Measurements from ENCODE around the gene PCSK2. TPM values are rescaled to one million over a fixed set of nuclear protein-coding genes. Genes with fewer than 3 reads are reported as not detected.

PCSK2 gene
- total and polyA plus RNA-seq, 2 of the 8 experiments (the other 6 are each of a cell fraction or from before 2014, with no cell fraction given) = 1.9 to 4.2 TPM

DNA sequence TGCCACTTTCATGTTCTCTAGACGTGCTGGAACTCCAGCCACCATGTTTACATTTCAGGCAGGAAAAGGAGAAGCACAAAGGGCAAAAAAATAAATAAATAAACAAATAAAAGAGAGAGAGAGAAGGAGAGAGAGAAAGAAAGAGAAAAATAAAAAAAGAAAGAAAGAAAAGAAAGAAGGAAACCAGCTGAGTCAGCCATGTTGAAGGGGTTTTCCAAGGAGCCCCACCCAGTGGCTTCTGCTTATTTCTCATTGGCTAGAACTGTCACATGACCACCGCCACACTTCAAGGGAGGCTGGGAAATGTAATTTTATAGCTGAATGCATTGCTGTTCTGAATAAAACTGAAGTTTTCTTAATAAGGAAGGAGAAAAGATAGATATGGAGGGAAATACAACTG, 233.3 kb downstream of the PCSK2 start:
- Histone ChIP-seq H2BK12ac (ENCODE audit: low read depth, low read length) (no peak overlapping the region), H4K20me1 (replicated peaks in 1 of 2; ENCODE audit: control insufficient read depth in 1 of 2, insufficient read depth in 2 of 2, low read length in 2 of 2) (no peaks in the 10 kb centered on the region), H3K18ac (ENCODE audit: extremely low read depth, low read length) (no peak overlapping the region), H3K14ac (ENCODE audit: insufficient read length) (no peak overlapping the region), H3K4me3 (ENCODE audit: extremely low read depth in 1 of 4, insufficient read depth in 2 of 4, low read depth in 3 of 4, low read length in 4 of 4) (no peak overlapping the region), H4K5ac (ENCODE audit: insufficient read length, low read depth, low read length) (no peak overlapping the region), H2BK15ac (ENCODE audit: low read length) (no peak overlapping the region), H3K79me2 (ENCODE audit: control insufficient read depth in 1 of 2, insufficient read depth in 2 of 2, low read length in 2 of 2) (no peaks in the 10 kb centered on the region), H3K23me2 (ENCODE audit: low read depth, low read length) (no peaks in the 10 kb centered on the region), H2AK5ac (ENCODE audit: low read depth, low read length) (no peak overlapping the region), H4K91ac (replicated peaks; ENCODE audit: insufficient read length, low read length) (no peak overlapping the region), H3K36me3 (ENCODE audit: control insufficient read depth in 2 of 4, insufficient read depth in 4 of 4, low read length in 3 of 4) (no peaks in the 10 kb centered on the region), H3K9ac (replicated peaks in 1 of 4; ENCODE audit: extremely low read depth in 1 of 4, low read depth in 3 of 4, low read length in 3 of 4) (no peak overlapping the region), H3K27me3 (replicated peaks in 1 of 4; ENCODE audit: control insufficient read depth in 3 of 4, extremely low read depth in 1 of 4, insufficient read depth in 3 of 4, low read length in 3 of 4) (peaks cover 0 to 1% (median 0%) of the 10 kb centered on the region in 4 experiments; a peak in 1 of 7 replicates), H3K4ac (replicated peaks; ENCODE audit: insufficient read length, low read depth, low read length) (no peak overlapping the region), H3K56ac (replicated peaks; ENCODE audit: insufficient read length, low read depth, low read length) (no peak overlapping the region), H2BK120ac (replicated peaks; ENCODE audit: low read depth, low read length) (no peak overlapping the region), H2BK20ac (ENCODE audit: low read length) (no peak overlapping the region), H3K4me2 (ENCODE audit: insufficient read depth in 1 of 2, low read depth in 2 of 2, low read length in 2 of 2) (no peak overlapping the region), H3K79me1 (ENCODE audit: low read depth, low read length) (no peaks in the 10 kb centered on the region), H3K23ac (ENCODE audit: insufficient read length) (no peak overlapping the region), H3K9me3 (ENCODE audit: insufficient read depth in 2 of 2, low read depth in 1 of 2, low read length in 1 of 2) (no peaks in the 10 kb centered on the region), H4K8ac (ENCODE audit: extremely low read depth, insufficient read depth, low read length) (no peak overlapping the region), H2BK5ac (ENCODE audit: low read depth, low read length) (no peak overlapping the region), H3K27ac (ENCODE audit: low read depth, low read length) (no peak overlapping the region), H3K4me1 (replicated peaks in 1 of 4; ENCODE audit: control insufficient read depth in 3 of 4, insufficient read depth in 4 of 4, low read length in 3 of 4) (no peaks in the 10 kb centered on the region), H2AFZ (ENCODE audit: low read length) (no peak overlapping the region)
- DNase-seq (ENCODE audit: low read depth in 1 of 2, low spot score in 2 of 2) (peak in 1 of 2 experiments; percentile 7), FAIRE-seq (no peak)
- ChIA-PET CTCF (ENCODE audit: partially characterized antibody) (interaction anchor here (1.0 to 1.7 kb wide), 3 partner anchors 9 to 657 kb away, joined by 3 to 6 read pairs (median 4); no protein-coding TSS in a partner anchor), POLR2A (ENCODE audit: partially characterized antibody) (no interaction called here)
- WGBS, 2 experiments (ENCODE audit: extremely low coverage in 1 of 2, insufficient coverage in 1 of 2, insufficient read length in 1 of 2, insufficient replicate concordance in 2 of 2, low coverage in 1 of 2, low lambda C conversion rate in 2 of 2, missing lambda C conversion rate in 1 of 2) = 89% methylated on average over 2 of the region's 2 CpGs; no CpG with 5 or more reads in 1 of the 2 experiments
- TF ChIP-seq POLR2AphosphoS5 (IDR thresholded peaks at IDR 0.05; ENCODE audit: low read depth, low read length) (no peak), BRCA1 (IDR thresholded peaks at IDR 0.05; ENCODE audit: low read depth, low read length) (no peak), MAFK (IDR thresholded peaks at IDR 0.05; ENCODE audit: low read depth, low read length) (peak; percentile 30; the same call in 1 of the 2 replicates), GTF2F1 (IDR thresholded peaks at IDR 0.05; ENCODE audit: borderline replicate concordance, low read depth, low read length) (no peak)

Data from H1 (cell line).